OCI-LY1 (cell line): ENCODE measurements around the gene DPP4.

Experiments
- CTCF ChIP-seq: fragments of 200-600 bp; sonication (generic), shearing (Covaris generic); IDR thresholded peaks from 2 replicates; pipeline ENCODE4 v1.5.1; 2017; ENCODE audit warnings: mild to moderate bottlenecking, antibody characterized with exemption, low read length, moderate library complexity, mixed read lengths
- EZH2 ChIP-seq: fragments of 200-600 bp; sonication (generic), shearing (Covaris generic); IDR thresholded peaks from 2 replicates; pipeline ENCODE4 v1.8.0; 2017; ENCODE audit warnings: borderline replicate concordance, mixed run types, mild to moderate bottlenecking, antibody characterized with exemption, low read length, moderate library complexity, mixed read lengths

GRCh38 chr2:161975813-161976160, 98.2 kb downstream of the DPP4 start:
- no peak for TF ChIP-seq EZH2
- no peak for TF ChIP-seq CTCF
